SK-N-SH treated with all-trans-retinoic acid at 6 μM for 48 hours (cell line): Measurements from ENCODE around the gene POC1A.

Experiments used
- CSDC2 ChIP-seq: fragments of 250-450 bp; sonication (Bioruptor Pico); IDR thresholded peaks from 2 replicates; pipeline ENCODE4 v1.5.0; 2020; ENCODE audit warnings: mild to moderate bottlenecking, moderate library complexity
- OSR1 ChIP-seq: fragments of 250-450 bp; sonication (Bioruptor Pico); IDR thresholded peaks from 2 replicates; pipeline ENCODE4 v1.8.0; 2022; ENCODE audit warnings: moderate library complexity, mild to moderate bottlenecking, inconsistent platforms
- RARB ChIP-seq: fragments of 250-450 bp; sonication (Bioruptor Pico); IDR thresholded peaks from 2 replicates; pipeline ENCODE4 v1.8.0; 2021; ENCODE audit warnings: mild to moderate bottlenecking, moderate library complexity
- TOX ChIP-seq: fragments of 250-450 bp; sonication (Bioruptor Pico); IDR thresholded peaks from 2 replicates; pipeline ENCODE4 v1.8.0; 2021; ENCODE audit warnings: mild to moderate bottlenecking, moderate library complexity, borderline replicate concordance
- ZFP30 ChIP-seq: fragments of 450-650 bp; formaldehyde crosslinking; IDR thresholded peaks from 2 replicates; pipeline ENCODE4 v1.5.0; 2022; ENCODE audit warnings: mild to moderate bottlenecking, moderate library complexity
- ZNF565 ChIP-seq: fragments of 450-650 bp; formaldehyde crosslinking; conservative IDR thresholded peaks from 2 replicates; pipeline ENCODE4 v1.5.0; 2020; ENCODE audit warnings: low read depth, mild to moderate bottlenecking, moderate library complexity

GRCh38 chr3:52182196-52182595 lies 28.0 kb upstream of the POC1A start:
- TF ChIP-seq ZNF565 (no peak), OSR1 (no peak), ZFP30 (CRISPR knock-in tag) (no peak), CSDC2 (CRISPR knock-in tag) (no peak), TOX (CRISPR knock-in tag) (no peak), RARB (CRISPR knock-in tag) (no peak)
